ENCODE data around the gene OR8H1.

Gene OR8H1, protein sequence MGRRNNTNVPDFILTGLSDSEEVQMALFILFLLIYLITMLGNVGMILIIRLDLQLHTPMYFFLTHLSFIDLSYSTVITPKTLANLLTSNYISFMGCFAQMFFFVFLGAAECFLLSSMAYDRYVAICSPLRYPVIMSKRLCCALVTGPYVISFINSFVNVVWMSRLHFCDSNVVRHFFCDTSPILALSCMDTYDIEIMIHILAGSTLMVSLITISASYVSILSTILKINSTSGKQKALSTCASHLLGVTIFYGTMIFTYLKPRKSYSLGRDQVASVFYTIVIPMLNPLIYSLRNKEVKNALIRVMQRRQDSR

GRCh38 chr11:56292154-56292553, at the start of gene OR8H1:
TSS of gene OR8H1 (minus strand) at chr11:56292254. CDS start at chr11:56291062, 1,192 bp downstream.
- DNase-seq (ENCODE audit: low read depth) = no peak

- DNase-seq (ENCODE audit: low read depth) = no peak
Observed at GRCh38 chr11:56340289-56340688, 48.2 kb upstream of the OR8H1 start.

DNA sequence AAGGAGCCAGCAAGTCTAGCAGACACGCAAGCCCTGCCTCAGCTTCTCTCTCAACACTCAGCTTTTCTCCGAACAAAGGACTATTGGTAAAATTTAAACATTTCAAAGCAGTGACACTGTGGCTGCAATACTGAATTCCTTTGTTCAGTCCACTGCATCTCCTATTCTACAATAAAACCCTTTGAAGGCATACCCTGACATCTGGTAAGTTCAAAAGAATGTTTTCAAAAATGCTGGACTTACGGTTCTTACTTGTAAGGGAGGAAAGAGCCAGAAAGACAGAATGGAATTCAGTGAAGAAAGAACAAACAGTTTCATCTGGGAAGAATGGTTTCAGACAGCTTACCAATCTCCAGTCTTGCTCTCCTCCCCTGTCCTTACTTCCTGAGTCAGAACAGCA, 41.1 kb upstream of the OR8H1 start:
- no peak for DNase-seq (ENCODE audit: low read depth)

- DNase-seq (ENCODE audit: low read depth) = no peak
Observed at GRCh38 chr11:56331861-56332491, 39.9 kb upstream of the OR8H1 start.

- DNase-seq (ENCODE audit: low read depth) = no peak
Observed at GRCh38 chr11:56314844-56315243, 22.8 kb upstream of the OR8H1 start, which contains the start of gene OR8K3. TSS of gene OR8K3 (plus strand) at chr11:56315144. CDS start at chr11:56318307, 3,163 bp downstream.

- no peak for DNase-seq (ENCODE audit: low read depth)
Observed at GRCh38 chr11:56307836-56308235, 15.8 kb upstream of the OR8H1 start.

DNA sequence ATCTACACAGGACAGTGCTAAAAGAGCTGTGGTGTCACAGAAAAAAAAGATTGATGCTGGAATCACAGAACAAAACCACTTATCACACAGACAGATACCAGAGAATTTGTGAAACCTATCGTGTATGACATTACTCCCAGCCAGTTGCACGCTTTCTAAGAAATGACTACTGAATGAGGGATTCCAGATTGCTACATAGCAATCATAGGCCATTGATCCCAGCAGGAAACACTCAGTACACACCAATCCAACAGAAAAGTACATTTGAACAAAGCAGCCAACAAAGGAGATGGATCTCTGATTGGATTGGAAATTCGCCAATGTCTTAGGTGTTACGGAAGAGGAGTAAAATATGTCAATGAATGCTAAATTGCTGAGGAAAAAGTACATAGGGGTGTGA, 4.8 kb upstream of the OR8H1 start:
- DNase-seq (ENCODE audit: low read depth) = no peak

- DNase-seq (ENCODE audit: low read depth) = no peak
Observed at GRCh38 chr11:56273854-56274253, 18.2 kb downstream of the OR8H1 start, which contains the start of gene OR5T1. TSS of gene OR5T1 (plus strand) at chr11:56274154. CDS start at chr11:56275639, 1,485 bp downstream.

- no peak for DNase-seq (ENCODE audit: low read depth)
Observed at GRCh38 chr11:56271092-56271491, 21.0 kb downstream of the OR8H1 start.

DNA sequence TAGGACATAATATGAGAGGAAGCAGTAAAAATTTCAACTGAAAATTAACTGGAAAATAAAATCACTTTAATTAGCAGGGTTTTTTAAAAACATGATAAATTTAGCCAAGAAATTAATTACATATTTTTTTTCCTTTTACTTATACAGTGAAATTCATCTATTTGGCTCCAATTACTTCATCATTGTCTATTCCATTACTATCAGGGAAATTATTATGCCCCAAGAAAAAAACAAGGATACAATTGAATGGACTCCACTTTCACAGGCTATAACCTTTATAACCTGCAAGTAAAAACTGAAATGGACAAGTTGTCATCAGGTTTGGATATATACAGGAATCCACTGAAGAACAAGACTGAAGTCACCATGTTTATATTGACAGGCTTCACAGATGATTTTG, 40.1 kb downstream of the OR8H1 start, which contains the start of gene OR5T3:
Gene OR5T3 (plus strand): TSS at position 301 of the 400 bp plus-strand sequence. CDS start 0 bp downstream, at position 301.
- DNase-seq (ENCODE audit: low read depth) = no peak

All from stimulated activated CD4-positive, alpha-beta T cell treated with anti-CD3 and anti-CD28 coated beads, Interleukin-2, amount 100 ng/mL, for 4 hours (primary cell).